ENCODE measurements around the gene ZC3H7A. TPM values are rescaled to one million over a fixed set of nuclear protein-coding genes. Genes with fewer than 3 reads are reported as not detected.

Gene ZC3H7A
- total and polyA plus RNA-seq, 9 donors: 37.2 to 53.6 (median 40.4) TPM

DNA sequence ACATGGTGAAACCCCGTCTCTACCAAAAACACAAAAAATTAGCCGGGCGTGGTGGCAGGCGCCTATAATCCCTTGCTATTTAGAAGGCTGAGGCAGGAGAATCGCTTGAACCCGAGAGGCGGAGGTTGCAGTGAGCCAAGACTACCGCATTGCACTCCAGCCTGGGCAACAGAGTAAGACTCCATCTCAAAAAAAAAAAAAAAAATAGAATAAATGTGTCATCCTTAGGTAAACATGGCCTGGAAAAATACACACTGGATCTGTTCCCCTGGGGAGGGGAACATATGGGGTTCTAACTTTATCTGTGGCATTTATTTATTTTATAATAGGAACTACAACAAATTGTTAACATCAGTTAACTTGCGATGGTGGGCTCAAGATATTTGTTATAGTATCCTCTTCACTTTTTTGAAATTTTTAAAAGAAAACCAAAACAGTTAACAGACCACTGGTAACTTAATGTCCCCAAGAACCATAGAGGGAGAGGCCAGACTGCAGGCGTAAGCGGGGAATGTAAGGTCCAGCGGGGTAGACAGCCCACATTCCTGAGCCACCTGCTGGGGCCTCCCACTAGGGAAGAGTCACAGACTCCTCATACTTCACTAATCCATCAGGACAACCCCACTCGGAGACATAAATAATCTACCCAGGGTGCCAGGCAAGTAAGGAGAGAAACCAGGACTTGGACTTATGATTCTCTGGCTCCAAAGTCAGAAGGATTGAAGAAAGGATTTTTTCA, 41.9 kb downstream of the ZC3H7A start:
- no peaks in the 10 kb centered on the region for H3K27me3 ChIP-seq (ENCODE audit: control insufficient read depth, insufficient read depth, low read length)
- H3K36me3 ChIP-seq (ENCODE audit: control insufficient read depth, insufficient read depth, low read length): peaks cover 69% of the 10 kb centered on the region
- H3K27ac ChIP-seq (ENCODE audit: low read length): no peak overlapping the region
- H3K4me3 ChIP-seq (ENCODE audit: low read length): no peak overlapping the region
- H3K9me3 ChIP-seq (replicated peaks; ENCODE audit: control insufficient read depth, low read depth, low read length): no peaks in the 10 kb centered on the region
- no peak for DNase-seq
- H3K4me1 ChIP-seq (ENCODE audit: control insufficient read depth, insufficient read depth, low read length): peaks cover 2% of the 10 kb centered on the region
- 90% methylated on average over 3 of the region's 13 CpGs for WGBS (ENCODE audit: insufficient coverage)

DNA sequence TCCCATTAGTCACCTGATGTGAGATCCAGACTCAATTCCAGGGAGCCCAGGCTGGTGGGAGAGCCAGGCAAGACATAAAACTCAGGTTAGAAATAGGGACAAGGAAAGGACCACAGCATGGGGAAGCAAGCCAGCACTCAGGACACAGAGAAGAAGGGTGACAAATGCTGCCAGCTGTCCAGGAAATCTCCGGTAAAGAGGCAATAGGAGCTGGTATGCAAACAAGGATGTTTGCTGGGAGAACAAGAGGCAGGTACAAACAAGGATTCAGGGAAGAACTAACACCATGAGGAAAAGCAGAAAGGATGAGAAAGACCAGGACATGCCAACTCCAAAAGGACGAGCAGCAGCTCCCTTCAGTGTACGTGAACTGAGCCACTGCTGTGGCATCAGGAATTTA, 44.2 kb downstream of the ZC3H7A start:
- no peak overlapping the region for H3K4me3 ChIP-seq (ENCODE audit: low read length)
- no peaks in the 10 kb centered on the region for H3K27me3 ChIP-seq (ENCODE audit: control insufficient read depth, insufficient read depth, low read length)
- no peak for DNase-seq
- H3K36me3 ChIP-seq (ENCODE audit: control insufficient read depth, insufficient read depth, low read length): peaks cover 67% of the 10 kb centered on the region
- WGBS (ENCODE audit: insufficient coverage): 80% methylated on average over 3 of the region's 3 CpGs
- H3K9me3 ChIP-seq (replicated peaks; ENCODE audit: control insufficient read depth, low read depth, low read length): no peaks in the 10 kb centered on the region
- peaks cover 2% of the 10 kb centered on the region for H3K4me1 ChIP-seq (ENCODE audit: control insufficient read depth, insufficient read depth, low read length)
- H3K27ac ChIP-seq (ENCODE audit: low read length): no peak overlapping the region

DNA sequence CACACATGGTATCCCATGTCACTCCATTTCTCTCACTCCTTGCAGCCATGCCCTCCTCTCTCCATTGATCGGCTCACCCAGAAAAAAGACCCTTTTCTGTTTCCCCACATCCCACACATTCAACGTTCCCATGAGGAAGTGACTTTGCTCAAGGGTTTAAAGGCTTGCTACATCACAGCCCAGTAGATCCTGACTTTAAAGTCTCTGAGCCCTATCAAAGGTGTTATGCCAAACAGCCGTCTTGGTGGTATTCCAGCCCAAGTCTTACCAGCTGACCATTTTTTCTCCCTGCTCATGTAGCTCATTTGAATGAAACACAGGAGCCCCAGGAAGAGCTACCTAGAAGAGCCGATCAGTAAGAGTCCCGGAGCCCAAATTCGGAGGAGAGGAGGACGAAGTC, 47.0 kb downstream of the ZC3H7A start:
- WGBS (ENCODE audit: insufficient coverage): 95% methylated on average over 6 of the region's 7 CpGs
- no peak for DNase-seq
- H3K36me3 ChIP-seq (ENCODE audit: control insufficient read depth, insufficient read depth, low read length): peaks cover 43% of the 10 kb centered on the region

DNA sequence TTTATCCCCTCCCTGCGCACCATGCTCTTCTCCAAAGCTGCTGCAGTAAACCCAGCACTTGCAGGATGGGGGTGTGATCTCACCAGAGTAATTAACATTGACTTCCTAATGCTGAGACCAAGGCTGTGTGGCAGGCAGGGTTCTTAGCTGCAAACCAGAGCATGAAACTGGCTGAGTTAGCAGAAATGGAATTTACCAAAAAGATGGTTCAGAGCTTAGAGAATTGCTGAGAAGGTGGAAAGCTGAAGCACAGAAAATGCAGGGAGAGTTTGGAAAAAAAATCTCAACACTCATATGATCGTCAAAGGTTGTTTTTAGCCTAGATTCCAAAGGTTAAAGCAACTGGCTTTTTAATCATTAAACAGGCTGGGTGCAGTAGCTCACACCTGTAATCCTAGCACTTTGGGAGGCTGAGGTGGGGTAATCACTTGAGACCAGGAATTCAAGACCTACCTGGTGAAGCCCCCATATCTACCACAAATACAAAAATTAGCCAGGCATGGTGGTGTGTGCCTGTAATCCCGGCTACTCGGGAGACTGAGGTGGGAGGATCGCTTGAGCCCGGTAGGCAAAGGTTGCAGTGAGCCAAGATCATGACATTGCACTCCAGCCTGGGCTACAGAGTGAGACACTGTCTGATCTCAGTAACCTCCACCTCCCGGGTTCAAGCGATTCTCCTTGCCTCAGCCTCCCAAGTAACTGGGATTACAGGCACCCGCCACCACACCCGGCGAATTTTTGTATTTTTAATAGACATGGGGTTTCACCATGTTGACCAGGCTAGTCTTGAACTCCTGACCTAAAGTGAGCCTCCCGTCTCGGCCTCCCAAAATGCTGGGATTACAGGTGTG, 48.4 kb downstream of the ZC3H7A start:
- Histone ChIP-seq H3K9me3 (replicated peaks; ENCODE audit: control insufficient read depth, low read depth, low read length) (no peaks in the 10 kb centered on the region), H3K27me3 (ENCODE audit: control insufficient read depth, insufficient read depth, low read length) (no peaks in the 10 kb centered on the region), H3K4me3 (ENCODE audit: low read length) (no peak overlapping the region), H3K4me1 (ENCODE audit: control insufficient read depth, insufficient read depth, low read length) (no peaks in the 10 kb centered on the region), H3K36me3 (ENCODE audit: control insufficient read depth, insufficient read depth, low read length) (peaks cover 33% of the 10 kb centered on the region), H3K27ac (ENCODE audit: low read length) (no peak overlapping the region)
- DNase-seq: peak; percentile 38
- WGBS (ENCODE audit: insufficient coverage): 94% methylated on average over 5 of the region's 13 CpGs

More for the DNA sequence above, 47.0 kb downstream of the ZC3H7A start:
- H3K27me3 ChIP-seq (ENCODE audit: control insufficient read depth, insufficient read depth, low read length): no peaks in the 10 kb centered on the region
- H3K4me3 ChIP-seq (ENCODE audit: low read length): no peak overlapping the region
- H3K9me3 ChIP-seq (replicated peaks; ENCODE audit: control insufficient read depth, low read depth, low read length): no peaks in the 10 kb centered on the region
- no peak overlapping the region for H3K27ac ChIP-seq (ENCODE audit: low read length)
- no peaks in the 10 kb centered on the region for H3K4me1 ChIP-seq (ENCODE audit: control insufficient read depth, insufficient read depth, low read length)

DNA sequence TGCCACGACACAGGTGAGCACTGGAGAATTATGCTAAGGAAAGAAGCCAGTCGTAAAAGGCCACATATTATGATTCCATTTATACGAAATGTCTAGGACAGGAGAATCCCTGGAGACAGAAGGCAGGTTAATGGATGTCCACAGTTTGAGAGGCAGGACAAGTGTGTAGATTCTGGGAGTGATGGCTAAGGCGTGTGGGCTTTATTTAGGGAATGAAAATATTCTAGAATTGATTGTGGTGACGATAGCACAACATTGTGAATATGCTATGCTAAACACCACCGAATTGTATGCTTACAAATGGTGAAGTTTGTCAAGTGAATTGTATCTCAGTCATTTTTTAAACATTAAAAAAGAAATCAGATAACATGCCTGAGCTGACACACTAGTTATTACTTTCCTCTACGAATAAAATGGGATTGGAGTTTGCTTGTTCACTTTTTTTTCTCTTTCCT, 49.1 kb downstream of the ZC3H7A start:
- DNase-seq: no peak
- no peaks in the 10 kb centered on the region for H3K9me3 ChIP-seq (replicated peaks; ENCODE audit: control insufficient read depth, low read depth, low read length)
- H3K4me1 ChIP-seq (ENCODE audit: control insufficient read depth, insufficient read depth, low read length): peaks cover 5% of the 10 kb centered on the region
- WGBS (ENCODE audit: insufficient coverage): 62% methylated on average over 4 of the region's 7 CpGs
- H3K4me3 ChIP-seq (ENCODE audit: low read length): no peak overlapping the region
- no peak overlapping the region for H3K27ac ChIP-seq (ENCODE audit: low read length)
- peaks cover 28% of the 10 kb centered on the region for H3K36me3 ChIP-seq (ENCODE audit: control insufficient read depth, insufficient read depth, low read length)
- no peaks in the 10 kb centered on the region for H3K27me3 ChIP-seq (ENCODE audit: control insufficient read depth, insufficient read depth, low read length)

DNA sequence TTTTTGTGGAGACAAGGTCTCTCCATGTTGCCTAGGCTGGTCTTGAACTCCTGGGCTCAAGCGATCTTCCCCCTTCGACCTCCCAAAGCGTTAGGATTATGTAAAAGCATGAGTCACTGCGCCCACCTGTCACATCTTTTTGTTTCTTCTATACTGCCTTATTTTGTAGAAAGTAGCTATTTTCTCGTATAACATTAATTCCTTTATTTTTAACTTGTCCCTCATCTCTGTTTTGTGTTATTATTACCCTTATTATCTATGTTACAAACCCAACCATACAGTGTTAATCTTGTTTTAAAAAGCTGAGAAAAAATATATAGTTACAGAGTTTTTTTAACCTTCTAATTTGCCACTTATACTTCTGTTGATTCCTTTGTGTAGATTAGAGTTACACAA, 53.0 kb downstream of the ZC3H7A start:
- WGBS (ENCODE audit: insufficient coverage): no CpG with 5 or more reads among the region's 5 CpGs

DNA sequence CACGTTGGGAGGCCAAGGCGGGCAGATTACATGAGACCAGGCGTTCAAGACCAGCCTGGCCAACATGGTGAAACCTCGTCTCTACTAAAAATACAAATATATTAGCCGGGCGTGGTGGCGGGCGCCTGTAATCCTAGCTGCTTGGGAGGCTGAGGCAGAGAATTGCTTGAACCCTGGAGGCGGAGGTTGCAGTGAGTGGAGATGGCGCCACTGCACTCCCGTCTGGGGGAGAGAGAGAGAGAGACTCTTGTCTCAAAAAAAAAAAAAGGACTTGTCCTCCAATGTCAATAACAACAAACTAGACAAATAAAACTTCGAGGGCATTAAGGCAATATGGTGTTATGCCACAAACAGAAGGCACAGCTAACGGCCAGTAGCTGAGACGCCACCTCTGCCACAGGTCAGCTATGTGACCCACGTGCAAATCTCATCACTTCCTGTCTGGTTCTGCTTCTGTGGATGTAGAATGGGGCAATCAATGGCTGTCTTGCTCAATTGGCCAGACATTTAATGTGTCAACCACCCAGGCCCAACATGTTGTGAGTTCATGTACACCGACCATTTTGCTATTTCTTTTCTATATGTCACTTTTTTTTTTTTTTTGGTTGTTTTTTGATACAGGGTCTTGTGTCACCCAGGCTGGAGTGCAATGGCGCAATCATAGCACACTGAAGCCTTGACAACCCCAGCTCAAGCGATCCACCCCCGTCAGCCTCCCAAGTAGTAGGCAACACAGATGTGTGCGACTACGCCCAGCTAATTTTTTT, 53.6 kb downstream of the ZC3H7A start:
- Histone ChIP-seq H3K27ac (ENCODE audit: low read length) (peak overlapping the region; percentile 98), H3K9me3 (replicated peaks; ENCODE audit: control insufficient read depth, low read depth, low read length) (no peaks in the 10 kb centered on the region), H3K4me1 (ENCODE audit: control insufficient read depth, insufficient read depth, low read length) (peaks cover 18% of the 10 kb centered on the region), H3K4me3 (ENCODE audit: low read length) (peak overlapping the region; percentile 90), H3K27me3 (ENCODE audit: control insufficient read depth, insufficient read depth, low read length) (no peaks in the 10 kb centered on the region), H3K36me3 (ENCODE audit: control insufficient read depth, insufficient read depth, low read length) (no peaks in the 10 kb centered on the region)
- DNase-seq: peak; percentile 61
- 89% methylated on average over 3 of the region's 21 CpGs for WGBS (ENCODE audit: insufficient coverage)

More for the DNA sequence above, 53.0 kb downstream of the ZC3H7A start:
- no peak overlapping the region for H3K27ac ChIP-seq (ENCODE audit: low read length)
- H3K9me3 ChIP-seq (replicated peaks; ENCODE audit: control insufficient read depth, low read depth, low read length): no peaks in the 10 kb centered on the region
- H3K27me3 ChIP-seq (ENCODE audit: control insufficient read depth, insufficient read depth, low read length): no peaks in the 10 kb centered on the region
- H3K4me3 ChIP-seq (ENCODE audit: low read length): no peak overlapping the region
- H3K4me1 ChIP-seq (ENCODE audit: control insufficient read depth, insufficient read depth, low read length): peaks cover 18% of the 10 kb centered on the region
- peaks cover 5% of the 10 kb centered on the region for H3K36me3 ChIP-seq (ENCODE audit: control insufficient read depth, insufficient read depth, low read length)
- DNase-seq: no peak

DNA sequence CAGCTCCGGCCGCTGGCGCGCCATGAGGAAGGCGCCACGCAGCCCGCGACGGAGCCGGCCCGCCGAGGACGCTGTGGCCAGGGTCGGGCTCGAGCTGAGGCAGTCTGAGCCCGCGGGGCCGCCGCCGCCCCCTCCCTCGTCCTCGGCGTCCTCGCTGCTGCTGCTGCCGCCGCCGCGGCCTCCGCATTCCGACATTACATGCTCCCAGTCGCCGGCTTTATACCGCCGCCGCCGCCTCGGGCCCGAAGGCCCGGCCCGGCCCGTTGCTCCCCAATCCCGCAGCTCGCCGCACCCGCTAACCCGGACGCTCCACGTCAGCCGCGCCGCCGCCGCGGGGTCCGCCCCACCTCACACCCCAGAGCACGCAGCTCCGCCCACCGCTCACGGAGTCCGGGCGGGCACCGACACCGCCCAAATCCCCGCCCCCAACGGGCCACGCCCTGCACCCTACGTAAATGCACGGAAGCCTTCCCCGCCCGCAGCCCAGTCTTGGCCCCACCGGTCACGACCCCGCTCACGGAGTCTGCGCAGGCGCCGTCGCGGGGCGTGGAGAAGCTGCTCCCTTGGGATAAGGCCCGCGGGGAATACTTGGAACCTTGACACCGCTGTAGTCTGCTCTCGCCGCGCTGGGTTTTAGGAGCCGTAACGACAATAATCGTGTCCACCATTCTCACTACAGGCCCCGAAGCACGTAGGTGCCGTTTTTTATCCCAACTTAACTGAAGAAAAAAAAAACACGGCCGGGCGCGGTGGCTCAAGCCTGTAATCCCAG, 54.3 kb downstream of the ZC3H7A start, which contains the start of gene TXNDC11:
Gene TXNDC11, minus strand, starts transcription at position 322 of the 772 bp plus-strand sequence. Its CDS starts 127 bp downstream, at position 195.
- peak; percentile 99 for DNase-seq
- peaks cover 18% of the 10 kb centered on the region for H3K4me1 ChIP-seq (ENCODE audit: control insufficient read depth, insufficient read depth, low read length)
- no peaks in the 10 kb centered on the region for H3K36me3 ChIP-seq (ENCODE audit: control insufficient read depth, insufficient read depth, low read length)
- H3K27ac ChIP-seq (ENCODE audit: low read length): peak within 1 kb of the TSS; percentile 98
- peak within 1 kb of the TSS; percentile 90 for H3K4me3 ChIP-seq (ENCODE audit: low read length)
- no peaks in the 10 kb centered on the region for H3K27me3 ChIP-seq (ENCODE audit: control insufficient read depth, insufficient read depth, low read length)
- WGBS (ENCODE audit: insufficient coverage): 0% methylated on average over 89 of the region's 96 CpGs
- H3K9me3 ChIP-seq (replicated peaks; ENCODE audit: control insufficient read depth, low read depth, low read length): no peaks in the 10 kb centered on the region

DNA sequence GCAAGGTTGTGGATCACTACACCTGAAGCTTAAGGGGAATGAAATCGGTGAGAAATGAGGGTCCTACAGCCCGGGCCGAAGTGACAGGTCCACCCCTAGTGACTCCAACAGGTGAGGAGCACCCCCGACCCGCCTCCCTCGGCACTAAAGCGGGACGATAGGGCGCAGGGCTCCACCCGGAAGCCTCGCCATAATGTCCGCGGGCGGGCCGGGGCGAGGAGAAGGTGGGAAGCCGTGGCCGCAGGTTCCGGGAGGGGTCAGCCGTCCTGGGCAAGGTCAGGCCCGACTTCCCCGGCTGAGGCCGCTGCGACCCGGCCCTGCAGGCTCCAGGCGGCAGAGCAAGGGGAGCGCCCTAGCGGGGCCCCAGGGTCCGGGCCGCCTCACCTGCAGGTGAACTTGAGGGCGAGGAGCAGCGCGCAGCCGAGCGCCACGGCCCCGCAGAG, 54.9 kb downstream of the ZC3H7A start:
- Histone ChIP-seq H3K4me1 (ENCODE audit: control insufficient read depth, insufficient read depth, low read length) (peaks cover 18% of the 10 kb centered on the region), H3K9me3 (replicated peaks; ENCODE audit: control insufficient read depth, low read depth, low read length) (no peaks in the 10 kb centered on the region), H3K36me3 (ENCODE audit: control insufficient read depth, insufficient read depth, low read length) (peaks cover 2% of the 10 kb centered on the region), H3K4me3 (ENCODE audit: low read length) (peak overlapping the region; percentile 90), H3K27me3 (ENCODE audit: control insufficient read depth, insufficient read depth, low read length) (no peaks in the 10 kb centered on the region), H3K27ac (ENCODE audit: low read length) (peak overlapping the region; percentile 85)
- DNase-seq: no peak
- under 1% methylated on average over 37 of the region's 37 CpGs for WGBS (ENCODE audit: insufficient coverage)
